A549 treated with Hydrocortisone at 1 μM for 4 hours (cell line): ENCODE measurements around the gene PRAF2. TPM values are rescaled to one million over a fixed set of nuclear protein-coding genes. Genes with fewer than 3 reads are reported as not detected.

Experiments used
- total RNA-seq: library from RNA; stranded (reverse); fragments of 200-300 nt; extraction: Qiagen RNA extraction; gene quantifications from 5 replicates; pipeline ENCODE4 v1.2.3, GENCODE V29; 2022

The PRAF2 gene, protein sequence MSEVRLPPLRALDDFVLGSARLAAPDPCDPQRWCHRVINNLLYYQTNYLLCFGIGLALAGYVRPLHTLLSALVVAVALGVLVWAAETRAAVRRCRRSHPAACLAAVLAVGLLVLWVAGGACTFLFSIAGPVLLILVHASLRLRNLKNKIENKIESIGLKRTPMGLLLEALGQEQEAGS
- total RNA-seq, result 31.7 to 45.8 TPM (median 41.5 TPM) in 5 replicates

DNA sequence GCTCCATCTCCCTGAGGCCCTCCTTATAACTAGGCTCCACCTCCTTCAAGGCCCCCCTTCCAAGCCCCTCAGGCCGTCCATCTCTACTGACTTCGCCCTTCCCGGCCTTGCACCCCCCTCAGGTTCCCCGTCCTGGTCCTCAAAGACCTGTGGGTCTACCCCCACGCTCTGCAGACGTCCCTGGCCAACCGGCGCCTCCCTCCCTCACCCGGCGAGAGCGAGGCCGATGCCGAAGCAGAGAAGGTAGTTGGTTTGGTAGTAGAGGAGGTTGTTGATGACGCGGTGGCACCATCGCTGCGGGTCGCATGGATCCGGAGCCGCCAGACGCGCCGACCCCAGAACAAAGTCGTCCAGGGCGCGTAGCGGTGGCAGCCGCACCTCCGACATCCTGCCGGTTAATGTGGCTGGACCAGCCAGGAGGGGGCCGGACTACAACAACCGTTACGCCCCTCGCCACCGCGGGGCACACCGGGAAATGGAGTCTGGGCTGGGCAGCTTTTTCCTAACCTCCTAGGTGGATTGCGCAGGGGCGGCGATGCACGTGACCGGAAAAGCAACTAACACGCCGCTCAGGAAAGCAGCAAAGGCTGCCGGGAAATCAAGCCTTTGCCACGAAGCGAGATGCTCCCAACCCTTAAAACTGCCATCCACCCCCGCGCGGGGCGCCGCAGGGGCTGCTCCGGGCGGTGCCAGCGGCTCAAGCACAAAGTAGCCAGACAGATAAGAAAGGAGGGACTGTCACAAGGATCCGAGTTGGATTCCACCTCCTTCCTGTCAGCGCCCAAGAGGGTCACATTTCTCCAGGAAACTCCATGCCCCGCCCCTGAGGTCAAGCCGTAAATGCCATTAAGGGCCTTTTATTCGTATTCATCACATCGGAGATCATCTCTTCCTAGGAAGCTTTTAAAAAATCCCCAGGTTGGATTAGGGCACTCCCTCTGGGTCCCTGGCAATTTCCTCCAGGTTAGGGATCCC is at the start of gene PRAF2:
Gene PRAF2, minus strand, starts transcription at position 402 of the 975 bp plus-strand sequence. Its CDS starts 15 bp downstream, at position 387.

GRCh38 chrX:49079489-49080428 is 6.0 kb upstream of the PRAF2 start, which contains the start of gene WDR45:
WDR45 (minus strand) TSS chrX:49079887; CDS start chrX:49078095, 1,792 bp downstream.

GRCh38 chrX:49058794-49059193 is 15.0 kb downstream of the PRAF2 start, which contains the start of gene CCDC120:
CCDC120 (plus strand) TSS chrX:49058999; CDS start chrX:49062042, 3,043 bp downstream.

GRCh38 chrX:49043220-49043986 is 30.4 kb downstream of the PRAF2 start, which contains the start of gene TFE3:
TFE3 (minus strand) TSS chrX:49043357; CDS start chrX:49043226, 131 bp downstream.

Other genes starting within 250 kb of the PRAF2 start
- 0.07 to 0.10 TPM in 2 of 5 replicates, not detected in the others for gene ERAS, start 247.5 kb downstream of the PRAF2 start, total RNA-seq
- 12.9 to 50.9 TPM (median 44.9 TPM) in 5 replicates for gene PCSK1N, start 238.4 kb downstream of the PRAF2 start, total RNA-seq
- gene TIMM17B, start 176.2 kb downstream of the PRAF2 start, total RNA-seq, result 85.6 to 110 TPM (median 100 TPM) in 5 replicates
- gene PQBP1, start 176.1 kb downstream of the PRAF2 start, total RNA-seq, result 86.1 to 104 TPM (median 88.5 TPM) in 5 replicates
- 55.6 to 63.4 TPM (median 62.4 TPM) in 5 replicates for gene SLC35A2, start 162.4 kb downstream of the PRAF2 start, total RNA-seq
- gene PIM2, start 155.0 kb downstream of the PRAF2 start, total RNA-seq, result 8.7 to 9.6 TPM (median 9.0 TPM) in 5 replicates
- gene OTUD5, start 116.4 kb downstream of the PRAF2 start, total RNA-seq, result 59.0 to 65.6 TPM (median 62.0 TPM) in 5 replicates
- gene KCND1, start 102.2 kb downstream of the PRAF2 start, total RNA-seq, result 0.88 to 1.3 TPM (median 0.92 TPM) in 5 replicates
- 17.3 to 21.8 TPM (median 18.1 TPM) in 5 replicates for gene GRIPAP1, start 71.7 kb downstream of the PRAF2 start, total RNA-seq
- 45.3 to 50.5 TPM (median 48.5 TPM) in 5 replicates for gene TFE3, start 30.6 kb downstream of the PRAF2 start, total RNA-seq
- 2.7 to 4.1 TPM (median 3.5 TPM) in 5 replicates for gene CCDC120, start 15.0 kb downstream of the PRAF2 start, total RNA-seq
- gene WDR45, start 5.9 kb upstream of the PRAF2 start, total RNA-seq, result 50.5 to 59.4 TPM (median 56.0 TPM) in 5 replicates
- gene GPKOW, start 49.7 kb upstream of the PRAF2 start, total RNA-seq, result 20.7 to 26.0 TPM (median 23.0 TPM) in 5 replicates
- 2.4 to 3.8 TPM (median 3.5 TPM) in 5 replicates for gene MAGIX, start 88.8 kb upstream of the PRAF2 start, total RNA-seq
- gene PLP2, start 97.9 kb upstream of the PRAF2 start, total RNA-seq, result 306 to 450 TPM (median 442 TPM) in 5 replicates
- 13.5 to 17.3 TPM (median 15.7 TPM) in 5 replicates for gene PRICKLE3, start 112.4 kb upstream of the PRAF2 start, total RNA-seq
- gene SYP, start 126.2 kb upstream of the PRAF2 start, total RNA-seq, result 2.5 to 2.9 TPM (median 2.8 TPM) in 5 replicates
- not detected in 5 replicates for gene CACNA1F, start 159.3 kb upstream of the PRAF2 start, total RNA-seq
- gene CCDC22, start 161.5 kb upstream of the PRAF2 start, total RNA-seq, result 13.0 to 14.5 TPM (median 13.9 TPM) in 5 replicates
- 0.07 to 0.13 TPM (median 0.08 TPM) in 5 replicates for gene FOXP3, start 190.7 kb upstream of the PRAF2 start, total RNA-seq
- gene PPP1R3F, start 195.8 kb upstream of the PRAF2 start, total RNA-seq, result 1.9 to 3.0 TPM (median 2.7 TPM) in 5 replicates
- gene GAGE10, start 229.6 kb upstream of the PRAF2 start, total RNA-seq, result not detected in 5 replicates
- not detected in 5 replicates for gene GAGE12J, start 248.0 kb upstream of the PRAF2 start, total RNA-seq